HL-60/S4 (cell line): Measurements from ENCODE around the gene TNFRSF11A.

Experiments used
- in situ Hi-C: fragments of 300-500 bp; cut with MboI; formaldehyde crosslinking; loops from 2 replicates; pipeline ENCODE4 v1.14.3; 2022; ENCODE audit warnings: low sequenced_read_pairs

TNFRSF11A gene

DNA sequence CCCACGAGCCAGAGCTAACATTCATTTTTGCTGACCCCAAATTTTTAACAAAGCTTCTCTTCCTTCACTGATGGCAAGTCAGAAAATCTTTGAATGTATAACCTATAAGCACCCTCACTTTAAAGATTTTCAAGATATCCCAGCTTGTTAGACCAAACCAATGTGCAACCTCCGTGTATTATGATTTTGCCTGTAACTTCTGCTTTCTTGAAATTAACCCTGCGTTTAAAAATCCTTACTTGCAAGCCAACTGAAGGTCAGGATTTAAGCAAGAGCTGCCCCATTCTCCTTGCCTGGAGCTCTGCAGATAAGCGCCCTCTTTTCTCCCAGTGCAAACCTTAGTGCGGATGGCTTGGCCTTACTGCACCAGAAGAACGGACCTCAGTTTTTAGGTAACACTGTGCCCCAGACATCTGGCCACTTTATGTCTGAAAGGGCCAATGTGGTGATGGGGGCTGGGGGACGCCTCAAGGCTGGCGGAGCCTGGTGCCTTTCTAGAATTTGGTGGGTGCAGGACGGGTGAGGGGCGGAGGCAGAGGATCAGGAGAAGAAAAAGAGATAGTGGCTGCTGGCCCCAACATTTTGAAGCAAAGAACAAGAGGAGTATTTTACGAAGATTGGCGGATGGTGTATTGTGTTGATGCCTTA lies 805 bp upstream of the TNFRSF11A start:
- in situ Hi-C loops = no loop called here

- in situ Hi-C loops = no loop called here
Observed at GRCh38 chr18:62325806-62326645, 916 bp downstream of the TNFRSF11A start.

GRCh38 chr18:62326646-62327348 lies 1.7 kb downstream of the TNFRSF11A start:
- in situ Hi-C loops = no loop called here

DNA sequence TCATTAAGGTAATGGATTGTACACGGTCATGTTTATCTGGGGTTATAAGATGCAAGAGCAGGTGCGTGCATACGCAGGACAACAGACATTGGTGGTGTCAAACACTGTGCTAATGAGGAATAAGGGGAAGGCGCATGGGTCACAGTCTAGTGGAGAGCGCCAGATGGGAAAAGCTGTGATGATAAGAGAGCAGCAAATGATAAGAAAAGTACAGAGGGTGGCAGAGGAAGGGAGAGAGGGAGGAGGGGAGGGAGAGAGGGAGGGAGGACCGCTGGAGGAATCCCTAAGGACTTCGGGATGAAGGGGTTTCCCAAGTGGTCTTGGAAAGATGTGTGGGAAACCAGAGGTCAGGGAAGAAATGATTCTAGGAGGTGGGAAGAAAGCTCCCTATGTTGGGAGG lies 2.9 kb downstream of the TNFRSF11A start:
- in situ Hi-C loops = no loop called here

DNA sequence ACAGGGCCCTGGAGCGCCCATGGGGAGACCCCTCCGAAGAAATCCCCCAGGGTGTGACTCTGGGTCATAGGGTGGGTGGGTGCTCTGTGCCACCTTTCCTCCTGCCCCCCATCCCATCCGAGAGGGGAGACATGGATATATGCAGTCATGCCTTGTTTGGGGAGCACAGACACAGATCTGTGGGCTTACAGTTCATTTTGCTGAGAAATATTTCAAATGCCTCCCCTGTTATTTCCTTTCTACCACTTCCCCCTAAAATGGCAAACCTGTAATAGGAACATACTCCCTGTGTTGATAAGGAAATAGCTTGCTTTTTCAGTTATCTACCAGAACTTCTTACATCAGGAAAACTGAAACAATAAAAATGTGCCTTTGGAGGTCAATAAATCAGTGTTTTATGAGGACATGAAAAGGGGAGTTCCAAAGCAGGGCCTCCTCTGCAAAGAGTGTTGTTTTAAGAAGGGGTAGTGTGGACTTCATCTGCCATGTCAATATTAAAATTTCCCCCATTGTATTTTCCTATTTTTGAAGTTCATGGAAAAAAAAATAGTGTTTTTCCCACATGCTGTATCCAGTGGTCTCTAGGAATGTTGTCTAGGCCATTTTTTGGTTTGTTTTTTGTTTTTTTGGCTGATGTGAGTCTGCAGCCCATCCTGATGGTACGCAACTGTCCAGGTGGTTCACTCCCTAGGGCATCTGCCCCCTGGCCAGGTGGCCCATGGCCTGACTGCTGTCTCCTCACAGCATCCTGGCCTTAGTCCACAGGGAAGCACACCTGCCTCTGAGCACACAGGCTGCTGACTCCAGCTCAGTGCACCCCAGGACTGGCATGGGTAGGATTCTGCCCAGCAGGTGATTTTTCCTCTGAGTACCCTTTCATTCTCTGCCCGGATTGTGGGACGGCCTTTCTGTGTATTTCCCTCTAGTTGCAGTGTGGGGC lies 3.7 kb downstream of the TNFRSF11A start:
- in situ Hi-C loops = no loop called here

DNA sequence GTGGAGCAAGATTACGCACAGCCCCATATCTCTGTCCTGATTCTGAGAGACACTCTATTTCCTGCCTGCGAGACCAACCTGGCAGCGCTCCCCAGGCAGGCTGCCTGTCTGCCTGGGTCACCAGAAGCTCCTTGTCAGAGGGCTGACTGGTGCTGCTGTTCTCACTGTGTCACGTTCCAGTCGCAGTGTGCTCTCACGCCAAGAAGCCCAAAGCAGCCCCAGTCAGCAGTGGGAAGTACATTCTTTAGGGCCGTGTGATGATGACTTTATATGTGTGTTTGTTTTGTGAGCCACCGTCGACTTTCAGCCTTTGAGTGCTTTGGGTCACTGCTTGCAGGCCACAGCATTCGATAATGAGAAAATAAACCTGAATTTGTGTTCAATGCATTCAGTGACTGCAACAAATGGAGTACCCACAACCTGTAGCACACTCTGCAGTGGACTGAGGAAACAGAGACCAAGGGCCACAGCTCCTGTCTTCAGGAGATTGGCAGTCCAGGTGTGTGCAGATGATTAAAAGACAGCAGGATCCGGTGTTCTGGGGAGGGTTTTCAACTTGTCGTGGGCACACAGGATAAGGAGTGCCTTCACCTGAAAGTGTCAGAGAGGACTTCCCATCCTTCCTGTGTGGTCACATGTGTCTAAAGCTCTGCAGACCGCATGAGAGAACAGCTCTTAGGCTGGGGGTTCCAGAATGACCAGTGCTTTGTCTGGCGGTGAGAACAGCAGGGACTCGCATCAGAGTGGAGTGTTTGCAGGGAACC lies 4.8 kb downstream of the TNFRSF11A start:
- in situ Hi-C loops = no loop called here

GRCh38 chr18:62330650-62331049 lies 5.5 kb downstream of the TNFRSF11A start:
- in situ Hi-C loops = no loop called here

- in situ Hi-C loops = no loop called here
Observed at GRCh38 chr18:62331581-62332356, 6.7 kb downstream of the TNFRSF11A start.

DNA sequence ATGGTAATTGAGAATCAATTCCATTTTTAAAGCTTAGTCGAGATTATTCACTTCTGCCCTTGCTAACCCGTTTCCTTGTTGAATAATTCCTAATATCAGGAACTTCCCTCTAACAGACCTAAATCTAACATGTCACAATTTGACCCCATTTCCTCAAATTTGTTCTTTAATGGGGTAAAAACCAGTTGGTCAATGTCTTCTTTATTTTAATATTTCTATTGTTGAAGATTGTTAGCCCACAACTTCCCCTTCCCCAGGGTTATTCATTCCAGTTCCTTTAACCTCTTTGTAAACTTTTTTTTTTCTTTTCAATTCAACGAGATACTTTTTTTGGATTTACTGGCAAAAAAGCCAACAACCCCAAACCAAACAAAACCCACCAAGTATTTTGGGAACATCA lies 7.3 kb downstream of the TNFRSF11A start:
- in situ Hi-C loops = no loop called here

DNA sequence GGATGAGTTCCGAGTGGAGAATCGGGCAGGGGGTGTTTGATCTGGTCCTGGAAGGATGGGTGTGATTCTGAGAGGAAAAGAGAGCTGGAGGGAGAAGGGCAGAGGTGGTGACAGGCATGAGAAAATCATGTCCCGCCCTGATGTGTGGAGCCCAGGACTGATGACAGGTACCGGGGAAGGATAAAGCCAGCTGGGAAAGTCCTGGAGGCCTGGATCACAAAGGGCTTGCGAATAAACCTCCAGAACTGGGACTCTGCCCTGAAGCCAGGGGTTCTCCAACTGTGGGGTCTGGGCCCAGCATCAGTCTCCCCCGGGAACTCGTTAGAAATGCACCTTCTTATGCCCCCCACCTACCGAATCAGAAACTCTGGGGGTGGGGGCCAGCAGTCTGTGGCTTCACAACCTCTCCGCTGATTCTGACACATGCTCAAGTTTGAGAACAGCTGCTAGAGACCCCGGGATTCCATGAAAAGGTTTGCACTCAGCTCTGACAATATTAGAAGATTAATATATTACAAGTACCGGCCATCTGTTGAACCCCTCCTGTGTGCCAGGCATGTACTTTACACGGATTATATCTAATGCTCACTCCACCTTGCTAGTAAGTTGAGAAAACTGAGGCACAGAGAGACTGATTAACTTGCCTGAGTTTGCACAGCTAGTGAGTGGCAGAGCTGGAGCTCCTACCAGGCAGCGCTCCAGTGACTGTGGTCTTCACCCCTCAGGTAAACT lies 8.0 kb downstream of the TNFRSF11A start:
- in situ Hi-C loops = no loop called here

GRCh38 chr18:62334120-62334519 lies 9.0 kb downstream of the TNFRSF11A start:
- in situ Hi-C loops = no loop called here

DNA sequence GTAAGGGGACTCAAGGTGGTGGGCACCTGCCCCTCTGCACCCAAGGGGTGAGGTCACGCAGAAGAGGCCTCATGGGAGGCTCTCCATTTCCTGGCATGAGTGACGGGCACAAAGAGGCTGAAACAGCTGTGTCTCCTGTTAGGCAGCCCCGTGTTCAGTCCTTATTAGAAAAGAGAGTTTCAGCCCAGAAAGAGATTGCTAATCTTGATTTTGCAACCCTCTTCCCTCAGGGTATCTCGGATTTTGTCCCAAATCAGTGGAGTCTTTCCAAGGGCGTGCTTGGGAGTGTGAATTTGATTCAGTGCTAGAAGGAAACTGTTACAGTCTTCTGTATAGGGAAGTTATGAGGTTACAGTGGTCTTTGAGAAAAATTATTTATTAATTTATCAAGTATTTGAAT lies 10.4 kb downstream of the TNFRSF11A start:
- in situ Hi-C loops = no loop called here

DNA sequence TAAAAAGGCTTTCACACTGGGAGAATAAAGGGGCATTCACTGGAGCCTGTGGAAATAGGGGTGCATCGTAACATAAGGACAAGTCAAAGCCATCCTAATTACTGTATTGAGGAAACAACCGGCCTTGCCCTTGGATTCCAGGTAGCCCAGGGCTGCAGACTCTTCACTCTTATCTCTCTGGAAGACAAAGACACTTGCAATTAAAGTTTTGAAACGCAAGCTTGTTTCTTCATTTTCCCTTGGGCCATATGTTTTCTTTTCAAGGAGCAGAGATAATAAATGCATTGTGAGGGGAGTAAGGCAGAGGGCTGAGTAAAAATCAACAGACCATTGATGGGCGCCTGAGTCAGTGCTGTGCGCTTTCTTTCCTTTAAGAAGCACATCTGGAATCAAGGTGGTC lies 11.5 kb downstream of the TNFRSF11A start:
- in situ Hi-C loops = no loop called here

DNA sequence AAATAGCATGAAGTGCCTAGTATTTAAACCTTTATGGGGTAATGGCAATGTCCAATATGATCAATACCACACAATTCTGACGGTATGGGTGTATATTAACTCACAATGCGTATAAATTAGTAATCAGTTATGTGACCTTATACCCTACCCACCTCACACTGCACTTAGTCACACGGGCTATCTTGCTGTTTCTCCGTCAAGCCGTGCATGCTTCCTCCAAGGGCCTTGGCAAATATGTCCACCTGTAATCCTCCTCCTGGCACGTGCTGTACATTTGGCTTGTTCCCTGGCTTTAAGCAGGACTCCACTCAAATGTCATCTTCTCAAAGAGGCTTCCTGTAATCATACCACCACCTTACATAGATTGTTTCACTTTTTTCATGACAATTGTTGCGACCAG lies 12.2 kb downstream of the TNFRSF11A start:
- in situ Hi-C loops = no loop called here

DNA sequence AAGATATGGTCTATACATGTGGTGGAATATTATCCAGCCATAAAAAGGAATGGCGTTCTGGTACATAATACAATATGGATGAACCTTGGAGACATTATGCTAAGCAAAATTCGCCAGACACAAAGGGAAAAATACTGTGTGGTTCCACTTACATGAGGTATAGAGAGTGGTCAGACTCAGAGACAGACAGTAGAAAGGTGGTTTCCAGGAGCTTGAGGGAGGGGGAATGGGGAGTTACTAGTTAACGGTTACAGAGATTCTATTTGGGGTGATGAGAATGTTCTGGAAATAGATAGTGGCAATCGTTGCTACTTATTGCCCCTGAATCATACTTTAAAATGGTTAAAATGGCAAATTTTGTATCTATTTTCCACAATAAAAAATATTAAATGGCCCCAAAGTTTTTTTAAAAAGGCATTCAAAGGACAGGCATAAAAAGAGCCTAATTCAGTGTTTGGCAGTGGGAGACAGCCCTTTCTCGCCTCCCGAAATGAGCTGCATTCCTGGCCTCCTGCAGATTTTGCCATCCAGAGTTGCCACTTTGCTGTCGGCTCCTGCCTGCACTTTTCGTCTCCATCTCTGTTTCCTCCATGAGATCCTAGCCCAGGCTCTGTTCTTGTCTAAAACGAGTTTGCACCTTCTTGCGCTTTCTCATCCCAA lies 13.5 kb downstream of the TNFRSF11A start:
- in situ Hi-C loops = no loop called here

- in situ Hi-C loops = no loop called here
Observed at GRCh38 chr18:62339106-62339988, 14.2 kb downstream of the TNFRSF11A start.

- in situ Hi-C loops = no loop called here
Observed at GRCh38 chr18:62340996-62341395, 15.9 kb downstream of the TNFRSF11A start.
